Measurements from ENCODE around the gene ABCC10. TPM values are rescaled to one million over a fixed set of nuclear protein-coding genes. Genes with fewer than 3 reads are reported as not detected.

ABCC10 gene
- total RNA-seq, 1 experiment from 2014 or later, result 25.9 TPM

DNA sequence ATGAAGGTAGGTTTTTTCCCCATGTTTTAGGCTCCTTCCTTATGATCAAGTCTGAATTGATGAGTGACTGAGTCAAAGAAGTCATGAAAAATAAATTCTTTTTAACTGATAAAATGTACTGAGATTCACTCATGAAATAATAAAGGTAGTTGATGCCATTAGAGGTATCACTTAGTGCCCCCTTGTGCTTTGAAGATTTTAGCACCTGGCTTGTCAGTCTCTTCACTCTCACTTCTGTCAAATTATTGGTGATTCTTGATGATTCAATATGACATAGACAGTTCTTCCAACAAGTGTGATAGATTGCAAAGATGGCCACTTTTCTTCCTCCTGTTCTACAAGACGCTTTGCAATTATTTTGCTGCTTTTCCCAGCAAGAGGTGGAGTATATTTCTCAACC lies 32.2 kb downstream of the ABCC10 start:
- intact Hi-C loops (cut with micrococcal nuclease), result no loop called here
- H3K9me3 Mint-ChIP-seq (ENCODE audit: unreplicated experiment), result no peaks in the 10 kb centered on the region
- no peaks in the 10 kb centered on the region for H3K27me3 Mint-ChIP-seq (ENCODE audit: insufficient read depth, unreplicated experiment)
- no peak overlapping the region for H3K4me3 Mint-ChIP-seq (ENCODE audit: unreplicated experiment)
- H3K4me1 Mint-ChIP-seq (ENCODE audit: insufficient read depth, unreplicated experiment), result peaks cover 7% of the 10 kb centered on the region
- no TSS peak for BruUV-seq (replicated peaks)
- ChIA-PET CTCF (interaction anchor here (0.6 to 2.4 kb wide), 4 partner anchors 37 to 368 kb away, joined by 3 to 8 read pairs (median 4); no protein-coding TSS in a partner anchor), POLR2A (interaction anchor here (0.7 to 1.8 kb wide), 5 partner anchors 18 to 594 kb away, joined by 3 to 8 read pairs (median 4); partner anchors contain the start of gene TJAP1)
- H3K36me3 Mint-ChIP-seq (ENCODE audit: insufficient read depth, unreplicated experiment), result peaks cover 8% of the 10 kb centered on the region
- no peak for DNase-seq (ENCODE audit: unreplicated experiment)
- H3K27ac Mint-ChIP-seq (ENCODE audit: low read depth, unreplicated experiment), result no peak overlapping the region
- TF ChIP-seq, protein P1, sequence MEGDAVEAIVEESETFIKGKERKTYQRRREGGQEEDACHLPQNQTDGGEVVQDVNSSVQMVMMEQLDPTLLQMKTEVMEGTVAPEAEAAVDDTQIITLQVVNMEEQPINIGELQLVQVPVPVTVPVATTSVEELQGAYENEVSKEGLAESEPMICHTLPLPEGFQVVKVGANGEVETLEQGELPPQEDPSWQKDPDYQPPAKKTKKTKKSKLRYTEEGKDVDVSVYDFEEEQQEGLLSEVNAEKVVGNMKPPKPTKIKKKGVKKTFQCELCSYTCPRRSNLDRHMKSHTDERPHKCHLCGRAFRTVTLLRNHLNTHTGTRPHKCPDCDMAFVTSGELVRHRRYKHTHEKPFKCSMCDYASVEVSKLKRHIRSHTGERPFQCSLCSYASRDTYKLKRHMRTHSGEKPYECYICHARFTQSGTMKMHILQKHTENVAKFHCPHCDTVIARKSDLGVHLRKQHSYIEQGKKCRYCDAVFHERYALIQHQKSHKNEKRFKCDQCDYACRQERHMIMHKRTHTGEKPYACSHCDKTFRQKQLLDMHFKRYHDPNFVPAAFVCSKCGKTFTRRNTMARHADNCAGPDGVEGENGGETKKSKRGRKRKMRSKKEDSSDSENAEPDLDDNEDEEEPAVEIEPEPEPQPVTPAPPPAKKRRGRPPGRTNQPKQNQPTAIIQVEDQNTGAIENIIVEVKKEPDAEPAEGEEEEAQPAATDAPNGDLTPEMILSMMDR (IDR thresholded peaks at IDR 0.05; ENCODE audit: unreplicated experiment), result no peak

- Mint-ChIP-seq H3K9me3 (ENCODE audit: unreplicated experiment) (no peaks in the 10 kb centered on the region), H3K4me3 (ENCODE audit: unreplicated experiment) (no peak overlapping the region), H3K27me3 (ENCODE audit: insufficient read depth, unreplicated experiment) (no peaks in the 10 kb centered on the region), H3K4me1 (ENCODE audit: insufficient read depth, unreplicated experiment) (peaks cover 6% of the 10 kb centered on the region), H3K27ac (ENCODE audit: low read depth, unreplicated experiment) (no peak overlapping the region), H3K36me3 (ENCODE audit: insufficient read depth, unreplicated experiment) (peaks cover 8% of the 10 kb centered on the region)
- DNase-seq (ENCODE audit: unreplicated experiment), result no peak
- BruUV-seq (replicated peaks), result no TSS peak
- intact Hi-C loops (cut with micrococcal nuclease), result no loop called here
- TF ChIP-seq, protein P1 (IDR thresholded peaks at IDR 0.05; ENCODE audit: unreplicated experiment), result no peak
- CTCF ChIA-PET, result interaction anchor here (0.6 to 2.4 kb wide), 5 partner anchors 35 to 368 kb away, joined by 3 to 8 read pairs (median 3); no protein-coding TSS in a partner anchor
- POLR2A ChIA-PET, result interaction anchor here (1.5 to 1.8 kb wide), 3 partner anchors 18 to 37 kb away, joined by 4 to 8 read pairs (median 8); partner anchors contain the start of gene TJAP1
Measured at GRCh38 chr6:43460032-43460431, 32.7 kb downstream of the ABCC10 start.

DNA sequence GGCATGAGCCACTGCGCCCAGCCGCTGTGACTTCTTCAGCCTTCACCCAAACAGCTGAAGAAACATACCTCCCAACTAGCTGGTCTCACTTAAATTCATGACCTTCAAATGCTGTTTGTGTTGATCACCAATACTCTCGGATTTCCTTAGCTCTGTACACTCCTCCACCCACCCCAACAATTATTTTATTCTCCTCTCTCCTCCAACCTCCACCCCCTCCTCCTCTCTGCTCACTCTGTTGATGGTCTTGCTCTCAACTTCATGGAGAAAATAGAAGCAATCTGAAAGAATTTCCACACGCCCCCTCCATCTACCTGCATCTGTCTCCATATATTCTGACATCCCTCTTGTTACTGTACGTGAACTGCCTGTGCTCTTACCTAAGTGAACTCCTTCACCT lies 34.6 kb downstream of the ABCC10 start:
- Mint-ChIP-seq H3K9me3 (ENCODE audit: unreplicated experiment) (no peaks in the 10 kb centered on the region), H3K4me1 (ENCODE audit: insufficient read depth, unreplicated experiment) (no peaks in the 10 kb centered on the region), H3K27me3 (ENCODE audit: insufficient read depth, unreplicated experiment) (no peaks in the 10 kb centered on the region), H3K27ac (ENCODE audit: low read depth, unreplicated experiment) (no peak overlapping the region), H3K4me3 (ENCODE audit: unreplicated experiment) (no peak overlapping the region), H3K36me3 (ENCODE audit: insufficient read depth, unreplicated experiment) (no peaks in the 10 kb centered on the region)
- no peak for DNase-seq (ENCODE audit: unreplicated experiment)
- TF ChIP-seq, protein P1 (IDR thresholded peaks at IDR 0.05; ENCODE audit: unreplicated experiment), result no peak
- no TSS peak for BruUV-seq (replicated peaks)
- intact Hi-C loops (cut with micrococcal nuclease), result no loop called here
- CTCF ChIA-PET, result interaction anchor here (0.8 to 1.0 kb wide), 2 partner anchors 40 to 131 kb away, joined by 3 to 6 read pairs; no protein-coding TSS in a partner anchor
- POLR2A ChIA-PET, result interaction anchor here (1.0 to 1.6 kb wide), 2 partner anchors 16 to 21 kb away, joined by 3 to 5 read pairs; partner anchors contain the start of gene TJAP1

DNA sequence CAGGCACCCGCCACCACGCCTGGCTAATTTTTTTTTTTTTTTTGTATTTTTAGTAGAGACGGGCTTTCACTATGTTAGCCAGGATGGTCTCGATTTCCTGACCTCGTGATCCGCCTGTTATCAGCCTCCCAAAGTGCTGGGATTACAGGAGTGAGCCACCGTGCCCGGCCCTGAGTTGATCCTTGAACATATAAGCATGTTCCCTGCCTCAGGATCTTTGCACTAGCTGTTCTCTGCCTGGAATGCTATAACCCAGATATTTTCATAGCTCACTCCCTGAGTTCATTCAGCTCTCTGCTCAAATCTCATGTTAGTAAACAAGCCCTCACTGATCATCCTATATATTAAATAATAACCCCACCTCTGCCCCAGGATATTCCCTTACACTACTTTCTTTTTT lies 37.0 kb downstream of the ABCC10 start:
- peaks cover 2% of the 10 kb centered on the region for H3K4me1 Mint-ChIP-seq (ENCODE audit: insufficient read depth, unreplicated experiment)
- POLR2A ChIA-PET, result interaction anchor here (1.2 to 1.3 kb wide), 2 partner anchors 13 to 32 kb away, joined by 3 read pairs; partner anchors contain the start of gene TJAP1
- TF ChIP-seq, protein P1 (IDR thresholded peaks at IDR 0.05; ENCODE audit: unreplicated experiment), result no peak
- no peak overlapping the region for H3K4me3 Mint-ChIP-seq (ENCODE audit: unreplicated experiment)
- CTCF ChIA-PET, result interaction anchor here (0.5 to 2.1 kb wide), 6 partner anchors 9 to 518 kb away, joined by 3 to 6 read pairs (median 4); partner anchors contain the start of gene DLK2
- no peaks in the 10 kb centered on the region for H3K27me3 Mint-ChIP-seq (ENCODE audit: insufficient read depth, unreplicated experiment)
- H3K9me3 Mint-ChIP-seq (ENCODE audit: unreplicated experiment), result no peaks in the 10 kb centered on the region
- H3K36me3 Mint-ChIP-seq (ENCODE audit: insufficient read depth, unreplicated experiment), result no peaks in the 10 kb centered on the region
- intact Hi-C loops (cut with micrococcal nuclease), result no loop called here
- DNase-seq (ENCODE audit: unreplicated experiment), result no peak
- H3K27ac Mint-ChIP-seq (ENCODE audit: low read depth, unreplicated experiment), result no peak overlapping the region
- BruUV-seq (replicated peaks), result no TSS peak

Measured in MCF 10A (cell line).